OCI-M2 (cell line): ENCODE measurements around the gene ZC3H18.

Experiments
- DNase-seq: peaks from one replicate; lab custom pipeline; 2025; ENCODE audit not compliant: unreplicated experiment; lab: John Stamatoyannopoulos, UW

Gene ZC3H18

GRCh38 chr16:88619859-88620815, 49.9 kb downstream of the ZC3H18 start:
- no peak for DNase-seq

- no peak for DNase-seq
Observed at GRCh38 chr16:88622125-88622524, 51.9 kb downstream of the ZC3H18 start.

GRCh38 chr16:88622866-88623265, 52.7 kb downstream of the ZC3H18 start:
- DNase-seq, result no peak

GRCh38 chr16:88623858-88624257, 53.7 kb downstream of the ZC3H18 start:
- DNase-seq, result no peak

- no peak for DNase-seq
Observed at GRCh38 chr16:88624481-88624880, 54.3 kb downstream of the ZC3H18 start.

- no peak for DNase-seq
Observed at GRCh38 chr16:88624977-88625576, 54.9 kb downstream of the ZC3H18 start.

- no peak for DNase-seq
Observed at GRCh38 chr16:88626646-88627045, 56.4 kb downstream of the ZC3H18 start.

- no peak for DNase-seq
Observed at GRCh38 chr16:88627531-88628411, 57.6 kb downstream of the ZC3H18 start.

DNA sequence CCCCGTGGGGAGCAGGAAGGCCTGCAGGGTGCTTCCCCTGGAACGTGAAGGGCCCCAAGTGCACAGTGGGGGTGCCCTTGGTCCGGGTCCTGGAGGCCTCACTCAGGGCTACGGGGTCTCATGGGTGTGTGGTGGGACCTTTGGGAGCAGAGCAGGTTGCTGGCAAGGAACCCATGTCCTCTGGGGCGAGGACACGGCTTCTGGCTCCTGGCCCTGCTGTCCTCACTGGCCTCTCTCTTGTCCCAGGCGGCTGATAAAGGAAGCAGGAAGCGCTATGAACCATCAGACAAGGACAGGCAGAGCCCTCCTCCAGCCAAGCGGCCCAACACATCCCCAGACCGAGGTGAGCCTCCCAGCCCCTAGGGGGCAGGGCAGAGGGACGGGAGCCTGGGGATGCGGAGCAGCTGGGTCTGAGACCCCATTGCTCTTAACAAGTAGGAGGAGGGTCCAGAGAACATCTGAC, 58.3 kb downstream of the ZC3H18 start:
- no peak for DNase-seq

DNA sequence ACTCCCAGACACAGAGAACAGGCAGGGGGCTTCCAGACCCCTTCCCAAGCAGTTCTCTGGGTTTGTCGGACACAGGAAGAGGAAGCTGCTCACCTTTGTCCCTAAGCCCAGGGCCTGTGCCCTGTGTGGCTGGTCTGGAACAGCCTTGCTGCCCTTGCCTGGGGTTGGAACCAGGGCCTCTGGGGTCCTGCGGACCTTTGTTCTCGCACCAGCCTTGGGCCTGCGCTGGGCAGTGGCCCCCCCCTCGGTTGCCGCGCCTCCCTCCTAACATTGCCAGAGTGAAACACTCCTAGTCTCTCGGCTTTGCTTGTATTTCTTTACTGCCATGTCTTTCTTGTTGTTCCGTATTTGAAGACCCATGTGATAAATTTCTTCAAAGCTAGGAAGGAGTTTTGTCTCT, 59.6 kb downstream of the ZC3H18 start:
- no peak for DNase-seq

DNA sequence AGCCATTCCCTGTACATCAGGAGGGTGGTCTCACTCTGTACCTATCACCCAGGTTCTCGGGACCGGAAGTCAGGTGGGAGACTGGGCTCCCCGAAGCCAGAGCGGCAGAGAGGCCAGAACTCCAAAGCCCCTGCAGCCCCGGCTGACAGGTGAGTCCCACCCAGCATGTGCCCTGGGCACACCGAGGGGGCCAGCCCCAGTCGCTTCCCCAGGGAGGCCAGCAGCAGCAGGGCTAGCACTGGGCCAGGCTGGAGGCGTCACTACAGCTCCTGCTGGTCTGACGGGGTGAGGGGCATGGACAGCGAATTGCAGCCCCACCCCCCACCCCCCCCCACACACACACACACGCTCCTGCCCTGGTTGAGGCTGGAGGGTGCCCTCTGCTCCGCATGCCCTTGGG, 60.2 kb downstream of the ZC3H18 start:
- no peak for DNase-seq

DNA sequence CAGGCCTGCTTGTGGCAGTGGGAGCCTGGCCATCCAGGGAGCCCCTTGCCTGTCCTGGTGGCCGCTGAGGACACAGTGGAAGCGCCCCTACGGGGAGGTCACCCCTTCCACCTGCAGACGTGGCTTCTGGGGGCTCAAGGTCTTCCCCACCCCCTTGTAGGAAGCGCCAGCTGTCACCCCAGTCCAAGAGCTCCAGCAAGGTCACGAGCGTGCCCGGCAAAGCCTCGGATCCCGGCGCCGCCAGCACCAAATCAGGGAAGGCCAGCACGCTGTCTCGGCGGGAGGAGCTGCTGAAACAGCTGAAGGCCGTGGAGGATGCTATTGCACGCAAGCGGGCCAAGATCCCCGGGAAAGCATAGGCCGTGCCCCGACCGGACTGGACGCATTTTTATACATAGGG, 60.7 kb downstream of the ZC3H18 start:
- no peak for DNase-seq

DNA sequence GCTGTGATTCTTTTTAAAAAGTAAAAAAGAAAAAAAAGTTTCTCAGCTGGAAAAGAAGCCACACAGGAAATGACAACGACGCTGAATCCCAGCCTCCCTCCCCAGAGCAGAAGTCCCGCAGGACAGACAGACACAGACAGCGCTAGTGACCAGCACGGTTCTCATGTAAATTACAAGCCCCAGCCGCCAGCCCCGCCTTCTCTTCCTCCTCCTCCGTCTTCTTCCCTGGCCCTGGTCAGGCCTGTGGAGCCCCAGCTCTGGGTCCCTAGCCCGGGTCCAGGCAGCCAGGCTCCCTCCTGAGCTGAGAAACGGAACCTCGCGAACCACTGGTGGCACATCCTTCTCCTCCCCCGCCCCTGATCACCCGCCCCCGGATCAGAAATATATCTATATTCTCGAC, 61.2 kb downstream of the ZC3H18 start:
- no peak for DNase-seq

GRCh38 chr16:88631920-88632586, 61.9 kb downstream of the ZC3H18 start:
- DNase-seq, result no peak

- no peak for DNase-seq
Observed at GRCh38 chr16:88632587-88632930, 62.4 kb downstream of the ZC3H18 start.

DNA sequence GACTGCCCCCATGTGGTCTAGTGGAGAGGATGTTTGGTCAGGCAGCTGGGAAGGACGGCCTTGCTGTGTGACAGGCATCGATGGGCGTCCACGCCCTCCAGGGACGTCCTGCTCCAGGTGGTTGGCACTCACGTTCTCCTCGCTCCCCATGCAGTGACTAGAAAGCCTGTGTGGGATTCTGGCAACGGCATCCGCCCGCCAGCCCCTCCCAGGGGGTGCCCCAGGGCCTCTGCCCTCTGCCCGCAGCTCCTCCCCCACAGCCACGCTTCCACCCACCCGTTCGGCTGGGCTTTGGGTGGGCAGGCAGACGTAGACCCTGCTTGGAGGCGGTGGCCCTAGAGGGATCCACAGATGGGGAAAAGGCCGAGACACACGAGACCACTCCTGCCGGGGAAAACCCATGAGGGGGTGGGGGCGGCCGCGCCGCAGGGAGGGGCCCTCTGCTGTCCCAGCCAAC, 63.5 kb downstream of the ZC3H18 start:
- DNase-seq, result no peak

DNA sequence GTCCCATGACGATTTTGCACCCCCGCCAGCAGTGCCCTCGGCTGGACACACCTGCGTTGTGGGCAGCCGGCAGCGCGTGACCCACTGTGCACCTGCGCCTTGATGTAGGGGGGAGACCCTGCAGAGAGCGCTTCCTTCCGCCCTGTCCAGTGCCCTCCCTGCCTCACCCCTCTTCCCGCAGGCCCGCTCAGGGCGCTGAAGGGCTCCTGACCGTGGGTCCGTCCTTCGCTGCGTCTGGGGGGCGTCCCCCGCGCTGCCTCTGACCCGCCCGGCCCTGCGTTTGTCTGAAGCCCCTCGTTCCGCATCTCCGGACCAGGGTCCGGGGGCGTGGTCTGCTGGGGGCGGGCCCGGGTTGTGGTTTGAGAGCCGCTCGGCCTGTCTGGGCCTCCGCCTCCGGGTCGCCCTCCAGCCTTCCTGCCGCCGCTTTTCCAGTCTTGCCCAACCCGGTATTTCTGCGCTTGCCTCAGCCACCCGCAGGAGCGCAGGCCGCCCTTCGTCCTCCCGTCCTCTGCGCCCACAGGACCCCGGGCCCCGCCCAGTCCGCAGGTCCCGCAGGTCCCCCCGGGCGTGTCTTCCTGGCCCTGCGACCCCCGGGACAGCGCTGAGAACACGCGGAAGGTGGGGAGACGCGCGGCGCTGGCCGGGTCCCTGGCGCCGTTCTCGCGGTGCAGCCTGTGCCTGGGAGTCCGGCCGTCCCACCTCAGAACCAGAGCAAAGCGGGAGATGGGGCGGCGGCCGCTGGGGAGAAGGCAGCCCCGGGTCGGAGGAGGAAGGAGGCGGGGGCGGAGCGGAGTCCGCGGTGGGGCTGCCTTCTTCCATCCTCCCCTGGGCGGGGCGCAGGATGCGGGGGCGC, 64.2 kb downstream of the ZC3H18 start:
- DNase-seq, result no peak

DNA sequence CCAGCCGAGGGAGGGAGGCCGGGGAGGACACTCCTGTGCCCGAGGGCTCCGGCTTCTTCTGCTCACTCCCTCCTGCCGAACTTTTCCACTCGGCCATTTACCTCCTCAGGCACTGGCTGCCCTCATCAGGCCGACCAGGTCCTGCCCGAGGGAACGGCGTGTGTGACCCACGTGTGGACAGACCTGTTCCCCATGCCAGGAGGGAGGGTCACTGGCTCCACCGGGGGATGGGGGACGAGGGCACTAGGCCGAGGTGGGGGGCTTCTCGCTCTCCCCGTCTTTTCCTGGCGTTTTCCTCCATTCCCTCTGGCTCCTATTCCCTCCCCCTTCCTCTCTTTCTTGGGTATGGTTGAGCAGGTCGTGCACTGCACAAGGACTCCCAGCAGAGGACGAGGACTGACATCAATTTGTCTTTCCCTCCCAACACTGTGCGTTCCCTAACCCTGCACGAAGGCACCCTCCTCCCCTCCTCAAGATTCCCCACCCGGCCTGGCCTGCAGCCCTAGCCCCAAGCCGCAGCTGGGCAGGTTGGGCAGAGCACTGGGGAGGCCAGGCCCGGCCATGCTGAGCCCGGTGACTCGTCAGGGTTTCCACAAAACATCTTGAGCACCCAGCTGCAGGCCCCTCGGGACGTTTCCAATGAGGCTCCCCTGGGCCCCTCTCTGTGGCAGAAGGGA, 64.9 kb downstream of the ZC3H18 start:
- DNase-seq, result no peak

GRCh38 chr16:88635671-88636319, 65.6 kb downstream of the ZC3H18 start:
- no peak for DNase-seq
